Loucy (cell line): ENCODE data around the gene IL24.

Experiments used
- EZH2phosphoT487 ChIP-seq: fragments of 200-600 bp; IDR thresholded peaks from 2 replicates; pipeline ENCODE4 v1.6.1; 2018; ENCODE audit warnings: antibody characterized with exemption, mild to moderate bottlenecking, moderate library complexity, borderline replicate concordance
- TF ChIP-seq, protein P1 (sequence below): fragments of 200-600 bp; sonication (generic); conservative IDR thresholded peaks from 2 replicates; pipeline ENCODE4 v1.5.1; 2014; ENCODE audit warnings: mild to moderate bottlenecking, antibody characterized with exemption, low read length

- TF ChIP-seq, protein P1, sequence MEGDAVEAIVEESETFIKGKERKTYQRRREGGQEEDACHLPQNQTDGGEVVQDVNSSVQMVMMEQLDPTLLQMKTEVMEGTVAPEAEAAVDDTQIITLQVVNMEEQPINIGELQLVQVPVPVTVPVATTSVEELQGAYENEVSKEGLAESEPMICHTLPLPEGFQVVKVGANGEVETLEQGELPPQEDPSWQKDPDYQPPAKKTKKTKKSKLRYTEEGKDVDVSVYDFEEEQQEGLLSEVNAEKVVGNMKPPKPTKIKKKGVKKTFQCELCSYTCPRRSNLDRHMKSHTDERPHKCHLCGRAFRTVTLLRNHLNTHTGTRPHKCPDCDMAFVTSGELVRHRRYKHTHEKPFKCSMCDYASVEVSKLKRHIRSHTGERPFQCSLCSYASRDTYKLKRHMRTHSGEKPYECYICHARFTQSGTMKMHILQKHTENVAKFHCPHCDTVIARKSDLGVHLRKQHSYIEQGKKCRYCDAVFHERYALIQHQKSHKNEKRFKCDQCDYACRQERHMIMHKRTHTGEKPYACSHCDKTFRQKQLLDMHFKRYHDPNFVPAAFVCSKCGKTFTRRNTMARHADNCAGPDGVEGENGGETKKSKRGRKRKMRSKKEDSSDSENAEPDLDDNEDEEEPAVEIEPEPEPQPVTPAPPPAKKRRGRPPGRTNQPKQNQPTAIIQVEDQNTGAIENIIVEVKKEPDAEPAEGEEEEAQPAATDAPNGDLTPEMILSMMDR: peak; percentile 56
- no peak for TF ChIP-seq EZH2phosphoT487
Measured at GRCh38 chr1:206878456-206878855, 18.8 kb upstream of the IL24 start.
